ENCODE results near the gene CDH4.

Gene CDH4

GRCh38 chr20:61662226-61662967 lies 410.3 kb downstream of the CDH4 start:
- no peak for DNase-seq

GRCh38 chr20:61662968-61663331 lies 410.9 kb downstream of the CDH4 start:
- DNase-seq, result no peak

- no peak for DNase-seq
Observed at GRCh38 chr20:61663521-61664425, 411.7 kb downstream of the CDH4 start.

GRCh38 chr20:61664556-61665320 lies 412.7 kb downstream of the CDH4 start:
- no peak for DNase-seq

- DNase-seq, result no peak
Observed at GRCh38 chr20:61665528-61666470, 413.7 kb downstream of the CDH4 start.

- no peak for DNase-seq
Observed at GRCh38 chr20:61666471-61666832, 414.4 kb downstream of the CDH4 start.

- no peak for DNase-seq
Observed at GRCh38 chr20:61667056-61667792, 415.2 kb downstream of the CDH4 start.

GRCh38 chr20:61668065-61668650 lies 416.1 kb downstream of the CDH4 start:
- DNase-seq, result no peak

GRCh38 chr20:61668771-61669503 lies 416.9 kb downstream of the CDH4 start:
- DNase-seq, result no peak

- no peak for DNase-seq
Observed at GRCh38 chr20:61670274-61670673, 418.2 kb downstream of the CDH4 start.

- no peak for DNase-seq
Observed at GRCh38 chr20:61671559-61671958, 419.5 kb downstream of the CDH4 start.

- no peak for DNase-seq
Observed at GRCh38 chr20:61673152-61673847, 421.2 kb downstream of the CDH4 start.

- no peak for DNase-seq
Observed at GRCh38 chr20:61674121-61674520, 422.1 kb downstream of the CDH4 start.

- no peak for DNase-seq
Observed at GRCh38 chr20:61674688-61675087, 422.6 kb downstream of the CDH4 start.

GRCh38 chr20:61677928-61678327 lies 425.9 kb downstream of the CDH4 start:
- no peak for DNase-seq

GRCh38 chr20:61678437-61678836 lies 426.4 kb downstream of the CDH4 start:
- no peak for DNase-seq

GRCh38 chr20:61679473-61679872 lies 427.4 kb downstream of the CDH4 start:
- no peak for DNase-seq

- no peak for DNase-seq
Observed at GRCh38 chr20:61680096-61680495, 428.0 kb downstream of the CDH4 start.

- no peak for DNase-seq
Observed at GRCh38 chr20:61682114-61682995, 430.3 kb downstream of the CDH4 start.
